ENCODE results near the gene KLHL7.

GRCh38 chr7:23098460-23098859 lies 7.1 kb upstream of the KLHL7 start:
- TF ChIP-seq MAX (IDR thresholded peaks at IDR 0.05) (no peak), CTCF (IDR thresholded peaks at IDR 0.05; ENCODE audit: low read depth, low read length, missing input control) (no peak), SP1 (IDR thresholded peaks at IDR 0.05) (no peak)
